ENCODE data around the gene SMIM7.

SMIM7 gene

GRCh38 chr19:16698914-16699313 lies 39.0 kb upstream of the SMIM7 start:
- Histone ChIP-seq H3K9ac (ENCODE audit: low read depth, low read length, poor library complexity, severe bottlenecking) (no peak overlapping the region), H3K9me2 (replicated peaks; ENCODE audit: low read depth, low read length) (no peaks in the 10 kb centered on the region), H3K27me3 (ENCODE audit: insufficient read depth, low read length, poor library complexity, severe bottlenecking) (no peaks in the 10 kb centered on the region), H3K4me3 (ENCODE audit: low read length, poor library complexity, severe bottlenecking) (no peak overlapping the region), H2AFZ (ENCODE audit: low read length) (no peak overlapping the region), H3K36me3 (ENCODE audit: insufficient read depth, low read length) (no peaks in the 10 kb centered on the region), H4K20me1 (ENCODE audit: insufficient read depth, low read length, poor library complexity, severe bottlenecking) (no peaks in the 10 kb centered on the region), H3K9me3 (ENCODE audit: insufficient read depth, low read depth, low read length) (no peaks in the 10 kb centered on the region), H3F3A (ENCODE audit: low read depth) (no peaks in the 10 kb centered on the region), H3K4me1 (ENCODE audit: insufficient read depth, low read length, poor library complexity, severe bottlenecking) (no peaks in the 10 kb centered on the region), H3K4me2 (ENCODE audit: low read depth, low read length, poor library complexity, severe bottlenecking) (no peak overlapping the region), H3K79me2 (ENCODE audit: insufficient read depth, low read length) (no peaks in the 10 kb centered on the region)
- no peak for TF ChIP-seq EZH2phosphoT487 (IDR thresholded peaks at IDR 0.05; ENCODE audit: borderline replicate concordance)
- TF ChIP-seq, protein P1, sequence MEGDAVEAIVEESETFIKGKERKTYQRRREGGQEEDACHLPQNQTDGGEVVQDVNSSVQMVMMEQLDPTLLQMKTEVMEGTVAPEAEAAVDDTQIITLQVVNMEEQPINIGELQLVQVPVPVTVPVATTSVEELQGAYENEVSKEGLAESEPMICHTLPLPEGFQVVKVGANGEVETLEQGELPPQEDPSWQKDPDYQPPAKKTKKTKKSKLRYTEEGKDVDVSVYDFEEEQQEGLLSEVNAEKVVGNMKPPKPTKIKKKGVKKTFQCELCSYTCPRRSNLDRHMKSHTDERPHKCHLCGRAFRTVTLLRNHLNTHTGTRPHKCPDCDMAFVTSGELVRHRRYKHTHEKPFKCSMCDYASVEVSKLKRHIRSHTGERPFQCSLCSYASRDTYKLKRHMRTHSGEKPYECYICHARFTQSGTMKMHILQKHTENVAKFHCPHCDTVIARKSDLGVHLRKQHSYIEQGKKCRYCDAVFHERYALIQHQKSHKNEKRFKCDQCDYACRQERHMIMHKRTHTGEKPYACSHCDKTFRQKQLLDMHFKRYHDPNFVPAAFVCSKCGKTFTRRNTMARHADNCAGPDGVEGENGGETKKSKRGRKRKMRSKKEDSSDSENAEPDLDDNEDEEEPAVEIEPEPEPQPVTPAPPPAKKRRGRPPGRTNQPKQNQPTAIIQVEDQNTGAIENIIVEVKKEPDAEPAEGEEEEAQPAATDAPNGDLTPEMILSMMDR (conservative IDR thresholded peaks at IDR 0.05; ENCODE audit: low read length), result no peak

DNA sequence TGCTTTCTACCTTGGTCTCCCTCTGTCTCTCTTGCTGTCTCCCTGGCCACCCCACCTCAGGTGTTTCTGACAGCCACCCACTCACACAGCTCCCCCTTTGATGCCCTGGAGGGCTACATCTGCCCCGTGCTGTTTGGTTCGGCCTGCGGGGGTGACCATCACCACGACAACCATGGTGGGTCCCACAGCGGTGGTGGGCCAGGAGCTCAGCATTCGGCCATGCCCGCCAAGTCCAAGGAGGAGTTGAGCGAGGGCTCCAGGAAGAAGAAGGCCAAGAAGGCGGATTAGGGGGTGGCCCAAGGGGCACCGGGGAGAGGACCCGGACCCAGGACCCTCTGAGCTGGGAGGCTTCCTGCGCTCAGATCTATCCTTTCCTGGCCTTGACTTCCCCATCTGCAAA lies 28.1 kb upstream of the SMIM7 start:
- Histone ChIP-seq H4K20me1 (ENCODE audit: insufficient read depth, low read length, poor library complexity, severe bottlenecking) (no peaks in the 10 kb centered on the region), H3K36me3 (ENCODE audit: insufficient read depth, low read length) (no peaks in the 10 kb centered on the region), H2AFZ (ENCODE audit: low read length) (no peak overlapping the region), H3K4me1 (ENCODE audit: insufficient read depth, low read length, poor library complexity, severe bottlenecking) (no peaks in the 10 kb centered on the region), H3F3A (ENCODE audit: low read depth) (no peaks in the 10 kb centered on the region), H3K9ac (ENCODE audit: low read depth, low read length, poor library complexity, severe bottlenecking) (no peak overlapping the region), H3K79me2 (ENCODE audit: insufficient read depth, low read length) (no peaks in the 10 kb centered on the region), H3K4me2 (ENCODE audit: low read depth, low read length, poor library complexity, severe bottlenecking) (no peak overlapping the region), H3K9me3 (ENCODE audit: insufficient read depth, low read depth, low read length) (no peaks in the 10 kb centered on the region), H3K4me3 (ENCODE audit: low read length, poor library complexity, severe bottlenecking) (no peak overlapping the region), H3K27me3 (ENCODE audit: insufficient read depth, low read length, poor library complexity, severe bottlenecking) (no peaks in the 10 kb centered on the region), H3K9me2 (replicated peaks; ENCODE audit: low read depth, low read length) (no peaks in the 10 kb centered on the region)
- no peak for TF ChIP-seq EZH2phosphoT487 (IDR thresholded peaks at IDR 0.05; ENCODE audit: borderline replicate concordance)
- TF ChIP-seq, protein P1 (conservative IDR thresholded peaks at IDR 0.05; ENCODE audit: low read length), result no peak

GRCh38 chr19:16684216-16684615 lies 24.3 kb upstream of the SMIM7 start:
- no peak overlapping the region for H3K4me2 ChIP-seq (ENCODE audit: low read depth, low read length, poor library complexity, severe bottlenecking)
- H3K9me2 ChIP-seq (replicated peaks; ENCODE audit: low read depth, low read length), result no peaks in the 10 kb centered on the region
- no peaks in the 10 kb centered on the region for H4K20me1 ChIP-seq (ENCODE audit: insufficient read depth, low read length, poor library complexity, severe bottlenecking)
- H3K9ac ChIP-seq (ENCODE audit: low read depth, low read length, poor library complexity, severe bottlenecking), result no peak overlapping the region
- TF ChIP-seq, protein P1 (conservative IDR thresholded peaks at IDR 0.05; ENCODE audit: low read length), result no peak
- no peak for TF ChIP-seq EZH2phosphoT487 (IDR thresholded peaks at IDR 0.05; ENCODE audit: borderline replicate concordance)
- no peaks in the 10 kb centered on the region for H3F3A ChIP-seq (ENCODE audit: low read depth)
- H3K4me3 ChIP-seq (ENCODE audit: low read length, poor library complexity, severe bottlenecking), result no peak overlapping the region
- no peaks in the 10 kb centered on the region for H3K4me1 ChIP-seq (ENCODE audit: insufficient read depth, low read length, poor library complexity, severe bottlenecking)
- no peaks in the 10 kb centered on the region for H3K79me2 ChIP-seq (ENCODE audit: insufficient read depth, low read length)
- no peaks in the 10 kb centered on the region for H3K36me3 ChIP-seq (ENCODE audit: insufficient read depth, low read length)
- H3K9me3 ChIP-seq (ENCODE audit: insufficient read depth, low read depth, low read length), result no peaks in the 10 kb centered on the region
- H3K27me3 ChIP-seq (ENCODE audit: insufficient read depth, low read length, poor library complexity, severe bottlenecking), result no peaks in the 10 kb centered on the region
- no peak overlapping the region for H2AFZ ChIP-seq (ENCODE audit: low read length)

Measured in Loucy (cell line).